Breast epithelium (tissue), 3 donors: ENCODE results near the gene MAPKAP1.

Experiments used
- POLR2A ChIP-seq: fragments of 450-650 bp; IDR thresholded peaks from one replicate; pipeline ENCODE4 v1.6.1; 2016; ENCODE audit warnings: antibody characterized with exemption, mild to moderate bottlenecking, moderate library complexity
- POLR2AphosphoS5 ChIP-seq, 3 donors: sonication (generic); formaldehyde crosslinking; IDR thresholded peaks; one replicate each; pipeline ENCODE4 v1.6.1; 2017; ENCODE audit warnings: antibody characterized with exemption in 3 of 3
- TF ChIP-seq, protein P1 (sequence below), 3 donors: fragments of 450-650 bp; IDR thresholded peaks; one replicate each; pipeline ENCODE4 v1.5.1; 2016 to 2017; ENCODE audit warnings: antibody characterized with exemption in 3 of 3, mild to moderate bottlenecking in 3 of 3, moderate library complexity in 3 of 3

DNA sequence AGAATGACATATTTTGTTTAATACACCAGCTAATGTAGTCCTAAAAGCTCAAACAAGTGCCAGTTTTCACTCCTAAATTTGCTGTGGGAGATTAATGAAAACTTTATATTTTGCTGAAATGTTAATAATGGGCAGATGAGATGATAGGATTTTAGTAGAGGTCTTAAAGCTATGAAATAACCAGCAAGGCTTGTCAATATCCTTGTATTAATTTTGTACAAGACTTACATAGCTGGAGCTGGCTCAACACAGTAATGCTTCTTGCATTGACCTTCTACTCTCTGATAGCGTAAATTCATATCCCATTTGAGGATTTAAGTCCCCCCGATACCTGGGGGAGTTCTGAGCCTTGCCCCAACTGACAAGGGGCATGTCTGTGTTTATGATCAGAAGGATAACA lies 219.2 kb downstream of the MAPKAP1 start:
- TF ChIP-seq, protein P1, sequence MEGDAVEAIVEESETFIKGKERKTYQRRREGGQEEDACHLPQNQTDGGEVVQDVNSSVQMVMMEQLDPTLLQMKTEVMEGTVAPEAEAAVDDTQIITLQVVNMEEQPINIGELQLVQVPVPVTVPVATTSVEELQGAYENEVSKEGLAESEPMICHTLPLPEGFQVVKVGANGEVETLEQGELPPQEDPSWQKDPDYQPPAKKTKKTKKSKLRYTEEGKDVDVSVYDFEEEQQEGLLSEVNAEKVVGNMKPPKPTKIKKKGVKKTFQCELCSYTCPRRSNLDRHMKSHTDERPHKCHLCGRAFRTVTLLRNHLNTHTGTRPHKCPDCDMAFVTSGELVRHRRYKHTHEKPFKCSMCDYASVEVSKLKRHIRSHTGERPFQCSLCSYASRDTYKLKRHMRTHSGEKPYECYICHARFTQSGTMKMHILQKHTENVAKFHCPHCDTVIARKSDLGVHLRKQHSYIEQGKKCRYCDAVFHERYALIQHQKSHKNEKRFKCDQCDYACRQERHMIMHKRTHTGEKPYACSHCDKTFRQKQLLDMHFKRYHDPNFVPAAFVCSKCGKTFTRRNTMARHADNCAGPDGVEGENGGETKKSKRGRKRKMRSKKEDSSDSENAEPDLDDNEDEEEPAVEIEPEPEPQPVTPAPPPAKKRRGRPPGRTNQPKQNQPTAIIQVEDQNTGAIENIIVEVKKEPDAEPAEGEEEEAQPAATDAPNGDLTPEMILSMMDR (IDR thresholded peaks at IDR 0.05), result no peak
- TF ChIP-seq POLR2A, result no peak
- no peak for TF ChIP-seq POLR2AphosphoS5 (IDR thresholded peaks at IDR 0.05)
